GM12892 (cell line): ENCODE data around the gene NKX6-2.

Experiments
- POLR2A ChIP-seq: IDR thresholded peaks from 2 replicates; pipeline ENCODE4 v1.6.1; 2011; ENCODE audit warnings: low read depth, low read length, control low read depth
- POLR2AphosphoS5 ChIP-seq: IDR thresholded peaks from 2 replicates; pipeline ENCODE4 v1.6.1; 2011; ENCODE audit warnings: low read depth, low read length, control low read depth

GRCh38 chr10:132798876-132799275, 12.9 kb upstream of the NKX6-2 start:
- TF ChIP-seq POLR2AphosphoS5 (no peak), POLR2A (no peak)
